Measurements from ENCODE around the gene TSPAN18. TPM values are rescaled to one million over a fixed set of nuclear protein-coding genes. Genes with fewer than 3 reads are reported as not detected.

Gene TSPAN18
- total and polyA plus RNA-seq, 2 of the 8 experiments (the other 6 are each of a cell fraction or from before 2014, with no cell fraction given): 5.2 to 10.2 TPM

- 100% methylated on average over 5 of the region's 5 CpGs; no CpG with 5 or more reads in 1 of the 2 experiments for WGBS, 2 experiments (ENCODE audit: extremely low coverage in 1 of 2, insufficient coverage in 1 of 2, insufficient read length in 1 of 2, insufficient replicate concordance in 2 of 2, low coverage in 1 of 2, low lambda C conversion rate in 2 of 2, missing lambda C conversion rate in 1 of 2)
- Histone ChIP-seq H3K4ac (replicated peaks; ENCODE audit: insufficient read length, low read depth, low read length) (peak overlapping the region; percentile 28), H4K91ac (replicated peaks; ENCODE audit: insufficient read length, low read length) (no peak overlapping the region), H2BK15ac (ENCODE audit: low read length) (peak overlapping the region; percentile 68; the same call in 1 of the 2 replicates), H3K9ac (replicated peaks in 1 of 4; ENCODE audit: extremely low read depth in 1 of 4, low read depth in 3 of 4, low read length in 3 of 4) (no peak overlapping the region; a peak in 2 of 7 replicates), H3K79me1 (ENCODE audit: low read depth, low read length) (no peaks in the 10 kb centered on the region), H4K8ac (ENCODE audit: extremely low read depth, insufficient read depth, low read length) (no peak overlapping the region), H2AK5ac (ENCODE audit: low read depth, low read length) (0 out of 2 replicates have a peak overlapping the region, but pooled peaks have one; percentile 6), H3K4me3 (ENCODE audit: extremely low read depth in 1 of 4, insufficient read depth in 2 of 4, low read depth in 3 of 4, low read length in 4 of 4) (peak overlapping the region in 1 of 4 experiments; percentile 19; a peak in 1 of 8 replicates), H4K5ac (ENCODE audit: insufficient read length, low read depth, low read length) (peak overlapping the region; percentile 37), H3K36me3 (ENCODE audit: control insufficient read depth in 2 of 4, insufficient read depth in 4 of 4, low read length in 3 of 4) (no peaks in the 10 kb centered on the region), H2BK5ac (ENCODE audit: low read depth, low read length) (peak overlapping the region; percentile 66; the same call in 1 of the 2 replicates), H3K4me1 (replicated peaks in 1 of 4; ENCODE audit: control insufficient read depth in 3 of 4, insufficient read depth in 4 of 4, low read length in 3 of 4) (peaks cover 13 to 48% (median 28%) of the 10 kb centered on the region in 4 experiments), H3K23ac (ENCODE audit: insufficient read length) (no peak overlapping the region), H2BK20ac (ENCODE audit: low read length) (peak overlapping the region; percentile 87), H3K27me3 (replicated peaks in 1 of 4; ENCODE audit: control insufficient read depth in 3 of 4, extremely low read depth in 1 of 4, insufficient read depth in 3 of 4, low read length in 3 of 4) (no peaks in the 10 kb centered on the region; a peak in 2 of 7 replicates), H3K18ac (ENCODE audit: extremely low read depth, low read length) (no peak overlapping the region; the same call in 1 of the 2 replicates), H2BK12ac (ENCODE audit: low read depth, low read length) (peak overlapping the region; percentile 87; the same call in 1 of the 2 replicates), H2BK120ac (replicated peaks; ENCODE audit: low read depth, low read length) (peak overlapping the region; percentile 68), H3K79me2 (ENCODE audit: control insufficient read depth in 1 of 2, insufficient read depth in 2 of 2, low read length in 2 of 2) (no peaks in the 10 kb centered on the region), H3K27ac (ENCODE audit: low read depth, low read length) (no peak overlapping the region), H3K14ac (ENCODE audit: insufficient read length) (no peak overlapping the region), H3K4me2 (ENCODE audit: insufficient read depth in 1 of 2, low read depth in 2 of 2, low read length in 2 of 2) (no peak overlapping the region; a peak in 1 of 4 replicates), H3K9me3 (ENCODE audit: insufficient read depth in 2 of 2, low read depth in 1 of 2, low read length in 1 of 2) (no peaks in the 10 kb centered on the region), H3K56ac (replicated peaks; ENCODE audit: insufficient read length, low read depth, low read length) (no peak overlapping the region), H4K20me1 (replicated peaks in 1 of 2; ENCODE audit: control insufficient read depth in 1 of 2, insufficient read depth in 2 of 2, low read length in 2 of 2) (no peaks in the 10 kb centered on the region), H3K23me2 (ENCODE audit: low read depth, low read length) (no peaks in the 10 kb centered on the region; the same call in 1 of the 2 replicates), H2AFZ (ENCODE audit: low read length) (no peak overlapping the region)
- TF ChIP-seq RNF2 (IDR thresholded peaks at IDR 0.05; ENCODE audit: borderline replicate concordance, low read depth, low read length, missing control alignments, poor library complexity, severe bottlenecking): no peak
- TF ChIP-seq SUZ12 (IDR thresholded peaks at IDR 0.05; ENCODE audit: low read length): no peak
- TF ChIP-seq CBX5 (IDR thresholded peaks at IDR 0.05; ENCODE audit: low read depth, low read length): no peak
- no peak for TF ChIP-seq HDAC6 (IDR thresholded peaks at IDR 0.05; ENCODE audit: low read depth, low read length)
- no peak for TF ChIP-seq PHF8 (conservative IDR thresholded peaks at IDR 0.05; ENCODE audit: low read depth, low read length)
- TF ChIP-seq FOSL1 (IDR thresholded peaks at IDR 0.05; ENCODE audit: insufficient read depth, low read depth, low read length): no peak
- ChIA-PET POLR2A (ENCODE audit: partially characterized antibody) (interaction anchor here (1.2 to 3.7 kb wide), 6 partner anchors 9 to 141 kb away, joined by 3 to 16 read pairs (median 4); no protein-coding TSS in a partner anchor), CTCF (ENCODE audit: partially characterized antibody) (interaction anchor here (1.0 to 38.2 kb wide), 10 partner anchors 3 to 146 kb away, joined by 3 to 731 read pairs (median 8); no protein-coding TSS in a partner anchor)
- FAIRE-seq (no peak), DNase-seq (ENCODE audit: low read depth in 1 of 2, low spot score in 2 of 2) (no peak)
These were observed 237.2 kb downstream of the TSPAN18 start for GRCh38 chr11:44963948-44964347.
